Keratinocyte (primary cell): ENCODE measurements around the gene TMEM97. TPM values are rescaled to one million over a fixed set of nuclear protein-coding genes. Genes with fewer than 3 reads are reported as not detected.

Experiments
- DNase-seq: peaks from one replicate; pipeline ENCODE4 v3.0.0-alpha.2; 2011; ENCODE audit warnings: low read depth, missing footprints, low spot score
- FAIRE-seq: peaks from 2 replicates; lab custom pipeline; 2011; peaks lifted over from hg19 to GRCh38; lab: Jason Lieb, UNC
- H2AFZ ChIP-seq: 2 replicates; pipeline ENCODE4 v1.6.0; 2012; ENCODE audit warnings: low read length, control low read depth, inconsistent platforms; ENCODE audit not compliant: control insufficient read depth
- H3K27ac ChIP-seq: 2 replicates; pipeline ENCODE4 v1.5.1; 2011; ENCODE audit warnings: low read length; ENCODE audit not compliant: control insufficient read depth, insufficient read depth
- H3K27me3 ChIP-seq: 3 replicates; pipeline ENCODE4 v1.6.0; 2011; ENCODE audit warnings: low read length; ENCODE audit not compliant: control insufficient read depth, insufficient read depth; ENCODE audit errors: extremely low read depth
- H3K36me3 ChIP-seq, 2 experiments: 2 replicates in 1 of 2; 3 replicates in 1 of 2; pipeline ENCODE4 v1.5.1; 2011; ENCODE audit warnings: low read length in 2 of 2, mild to moderate bottlenecking in 1 of 2; ENCODE audit not compliant: control insufficient read depth in 2 of 2, insufficient read depth in 2 of 2; ENCODE audit errors: extremely low read depth in 1 of 2
- H3K4me1 ChIP-seq: 3 replicates; pipeline ENCODE4 v1.5.1; 2011; ENCODE audit warnings: low read length; ENCODE audit not compliant: control insufficient read depth, insufficient read depth; ENCODE audit errors: extremely low read depth
- H3K4me2 ChIP-seq: 3 replicates; pipeline ENCODE4 v1.6.0; 2011; ENCODE audit warnings: low read depth, low read length; ENCODE audit not compliant: control insufficient read depth, insufficient read depth; ENCODE audit errors: extremely low read depth
- H3K4me3 ChIP-seq, 3 experiments: fragments of 200-600 bp in 1 of 3; sonication (generic) in 1 of 3; 2 replicates in 2 of 3; 3 replicates in 1 of 3; pipeline ENCODE4 v1.5.1; 2011 to 2016; ENCODE audit warnings: low read length in 3 of 3, mild to moderate bottlenecking in 3 of 3, control low read depth in 2 of 3, inconsistent platforms in 1 of 3, low read depth in 1 of 3, mixed read lengths in 1 of 3, mixed run types in 1 of 3, moderate library complexity in 1 of 3; ENCODE audit not compliant: control insufficient read depth in 2 of 3, insufficient read depth in 2 of 3; ENCODE audit errors: extremely low read depth in 1 of 3
- H3K79me2 ChIP-seq: 2 replicates; pipeline ENCODE4 v1.6.0; 2012; ENCODE audit warnings: low read length; ENCODE audit not compliant: control insufficient read depth, insufficient read depth
- H3K9ac ChIP-seq: 3 replicates; pipeline ENCODE4 v1.6.0; 2011; ENCODE audit warnings: low read length; ENCODE audit not compliant: control insufficient read depth, insufficient read depth; ENCODE audit errors: extremely low read depth
- H3K9me1 ChIP-seq: 3 replicates; pipeline ENCODE4 v1.6.0; 2011; ENCODE audit warnings: low read length; ENCODE audit not compliant: control insufficient read depth, insufficient read depth; ENCODE audit errors: extremely low read depth
- H3K9me3 ChIP-seq: 2 replicates; pipeline ENCODE4 v1.5.1; 2012; ENCODE audit warnings: low read depth, low read length; ENCODE audit not compliant: control insufficient read depth
- H4K20me1 ChIP-seq: 3 replicates; pipeline ENCODE4 v1.6.0; 2011; ENCODE audit warnings: low read length; ENCODE audit not compliant: control insufficient read depth, insufficient read depth; ENCODE audit errors: extremely low read depth
- CTCF ChIP-seq, 3 experiments: IDR thresholded peaks in 1 of 3; conservative IDR thresholded peaks in 1 of 3; optimal IDR thresholded peaks in 1 of 3; 2 replicates in 2 of 3; 3 replicates in 1 of 3; pipeline versions ENCODE3 to v1.5.1; 2011; ENCODE audit warnings: low read length in 3 of 3, mild to moderate bottlenecking in 3 of 3, moderate library complexity in 2 of 3, control low read depth in 1 of 3, inconsistent platforms in 1 of 3; ENCODE audit not compliant: insufficient read depth in 2 of 3; ENCODE audit errors: extremely low read depth in 1 of 3
- EZH2 ChIP-seq: IDR thresholded peaks from one replicate; pipeline ENCODE4 v1.6.1; 2012; ENCODE audit warnings: inconsistent platforms, mild to moderate bottlenecking, low read length, moderate library complexity
- dilution Hi-C: fragments of 300-500 bp; cut with MboI; formaldehyde crosslinking; loops from one replicate; pipeline ENCODE4 v1.7.0; 2020; ENCODE audit warnings: low sequenced_read_pairs; ENCODE audit not compliant: extremely low pct_ligation_motif_present
- polyA plus RNA-seq, 5 experiments: library from polyadenylated mRNA; depleted of rRNA in 3 of 5; stranded (reverse) in 3 of 5; stranded (forward) in 1 of 5; unstranded in 1 of 5; fragments of >200 nt; gene quantifications; 1 replicate in 1 of 5; 2 replicates in 3 of 5; 3 replicates in 1 of 5; pipeline versions ENCODE4 v1.2.1 to v1.2.3, GENCODE V29; 2011 to 2012; ENCODE audit warnings: missing spikeins in 2 of 5, low read depth in 1 of 5, low replicate concordance in 1 of 5

TMEM97 gene
- polyA plus RNA-seq, 1 donor (not counting 4 experiments of a cell fraction or from before 2014, with no cell fraction given) = 29.9 TPM

- Histone ChIP-seq H3K9ac (no peak overlapping the region), H3K4me1 (peaks cover 30% of the 10 kb centered on the region), H3K9me3 (no peaks in the 10 kb centered on the region), H3K4me2 (no peak overlapping the region), H3K27me3 (no peaks in the 10 kb centered on the region), H3K4me3 (no peak overlapping the region), H3K27ac (no peak overlapping the region), H4K20me1 (peaks cover 3% of the 10 kb centered on the region), H3K79me2 (peaks cover 16% of the 10 kb centered on the region), H3K36me3 (peaks cover 64 to 68% of the 10 kb centered on the region in 2 experiments), H3K9me1 (peaks cover under 1% of the 10 kb centered on the region), H2AFZ (no peak overlapping the region)
- dilution Hi-C loops = no loop called here
- FAIRE-seq (no peak), DNase-seq (no peak)
- TF ChIP-seq EZH2 = no peak
- TF ChIP-seq CTCF (optimal IDR thresholded peaks at IDR 0.05 in 1 of 3, IDR thresholded peaks at IDR 0.05 in 1 of 3, conservative IDR thresholded peaks at IDR 0.05 in 1 of 3; ENCODE audit: extremely low read depth in 1 of 3, insufficient read depth in 2 of 3, low read length in 3 of 3) = no peak
Observed at GRCh38 chr17:28344435-28344901, 25.5 kb downstream of the TMEM97 start.

GRCh38 chr17:28345419-28346198 lies 26.6 kb downstream of the TMEM97 start:
- Histone ChIP-seq H3K27me3 (no peaks in the 10 kb centered on the region), H3K27ac (peak overlapping the region; percentile 58), H3K36me3 (peaks cover 56 to 61% of the 10 kb centered on the region in 2 experiments), H3K4me2 (no peak overlapping the region), H3K4me3 (no peak overlapping the region), H3K9ac (no peak overlapping the region), H3K9me3 (no peaks in the 10 kb centered on the region), H2AFZ (no peak overlapping the region), H3K79me2 (peaks cover 6% of the 10 kb centered on the region), H3K4me1 (peaks cover 29% of the 10 kb centered on the region), H3K9me1 (no peaks in the 10 kb centered on the region), H4K20me1 (no peaks in the 10 kb centered on the region)
- dilution Hi-C loops = no loop called here
- FAIRE-seq = peak; percentile 72
- no peak for DNase-seq
- TF ChIP-seq CTCF (optimal IDR thresholded peaks at IDR 0.05 in 1 of 3, IDR thresholded peaks at IDR 0.05 in 1 of 3, conservative IDR thresholded peaks at IDR 0.05 in 1 of 3; ENCODE audit: extremely low read depth in 1 of 3, insufficient read depth in 2 of 3, low read length in 3 of 3) (no peak), EZH2 (no peak)
